ENCODE measurements around the gene SRBD1.

Gene SRBD1

DNA sequence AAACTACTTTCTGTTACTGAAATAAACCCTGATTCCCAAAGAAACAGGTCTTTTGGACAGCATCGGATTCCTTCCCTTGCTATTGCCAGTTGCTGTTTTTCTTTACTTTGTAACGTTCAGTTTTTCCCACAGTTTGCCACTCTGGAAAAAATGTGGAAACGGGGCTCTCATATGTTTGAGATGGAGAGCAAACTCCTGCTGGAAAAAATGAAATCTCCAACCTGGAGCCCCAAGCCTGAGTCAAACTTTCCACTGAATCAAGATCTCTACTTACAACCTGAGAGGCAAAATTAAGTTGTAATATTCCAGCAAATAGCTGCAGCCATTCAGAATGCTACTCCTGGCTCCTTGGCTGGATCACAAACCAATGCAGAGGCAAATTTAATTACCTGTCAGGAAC is 270.7 kb downstream of the SRBD1 start:
- TF ChIP-seq, protein P1, sequence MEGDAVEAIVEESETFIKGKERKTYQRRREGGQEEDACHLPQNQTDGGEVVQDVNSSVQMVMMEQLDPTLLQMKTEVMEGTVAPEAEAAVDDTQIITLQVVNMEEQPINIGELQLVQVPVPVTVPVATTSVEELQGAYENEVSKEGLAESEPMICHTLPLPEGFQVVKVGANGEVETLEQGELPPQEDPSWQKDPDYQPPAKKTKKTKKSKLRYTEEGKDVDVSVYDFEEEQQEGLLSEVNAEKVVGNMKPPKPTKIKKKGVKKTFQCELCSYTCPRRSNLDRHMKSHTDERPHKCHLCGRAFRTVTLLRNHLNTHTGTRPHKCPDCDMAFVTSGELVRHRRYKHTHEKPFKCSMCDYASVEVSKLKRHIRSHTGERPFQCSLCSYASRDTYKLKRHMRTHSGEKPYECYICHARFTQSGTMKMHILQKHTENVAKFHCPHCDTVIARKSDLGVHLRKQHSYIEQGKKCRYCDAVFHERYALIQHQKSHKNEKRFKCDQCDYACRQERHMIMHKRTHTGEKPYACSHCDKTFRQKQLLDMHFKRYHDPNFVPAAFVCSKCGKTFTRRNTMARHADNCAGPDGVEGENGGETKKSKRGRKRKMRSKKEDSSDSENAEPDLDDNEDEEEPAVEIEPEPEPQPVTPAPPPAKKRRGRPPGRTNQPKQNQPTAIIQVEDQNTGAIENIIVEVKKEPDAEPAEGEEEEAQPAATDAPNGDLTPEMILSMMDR (IDR thresholded peaks at IDR 0.05; ENCODE audit: low read depth, low read length): no peak
- no peak for TF ChIP-seq EZH2phosphoT487 (IDR thresholded peaks at IDR 0.05; ENCODE audit: low read depth)
- Histone ChIP-seq H3K27me3 (ENCODE audit: low read depth, low read length) (no peaks in the 10 kb centered on the region), H3K36me3 (replicated peaks; ENCODE audit: low read depth, low read length) (no peaks in the 10 kb centered on the region), H3K9me3 (ENCODE audit: insufficient read depth, low read length) (no peaks in the 10 kb centered on the region), H3K4me3 (ENCODE audit: low read length) (no peak overlapping the region), H2AFZ (ENCODE audit: low read depth, low read length) (no peak overlapping the region), H4K20me1 (ENCODE audit: insufficient read depth, low read length) (no peaks in the 10 kb centered on the region), H3K9ac (ENCODE audit: low read length) (no peak overlapping the region), H3K4me1 (ENCODE audit: low read length) (no peaks in the 10 kb centered on the region), H3K79me2 (ENCODE audit: low read length) (no peaks in the 10 kb centered on the region), H3K27ac (ENCODE audit: low read length) (no peak overlapping the region), H3K4me2 (ENCODE audit: low read length) (no peak overlapping the region)

DNA sequence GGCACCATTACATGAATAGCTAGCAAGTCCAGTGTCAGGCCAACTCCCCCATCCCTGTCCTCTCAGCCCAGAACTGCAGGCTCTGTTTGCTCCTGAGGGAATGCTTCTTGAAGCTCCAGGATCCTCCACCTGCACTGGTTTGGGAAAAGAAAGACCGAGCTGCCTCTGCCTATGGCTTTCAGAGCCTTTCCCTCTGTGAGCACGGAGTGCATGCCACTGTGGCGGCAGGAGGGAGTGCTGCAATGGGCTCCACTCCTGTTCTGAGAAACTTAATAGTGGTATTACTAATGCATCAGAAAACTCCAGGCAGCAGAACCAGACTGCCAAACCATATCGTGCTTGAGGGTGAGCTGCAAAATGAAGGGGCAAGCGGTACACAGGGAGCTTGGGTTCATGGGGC is 271.8 kb downstream of the SRBD1 start:
- H3K79me2 ChIP-seq (ENCODE audit: low read length): no peaks in the 10 kb centered on the region
- no peak overlapping the region for H3K4me3 ChIP-seq (ENCODE audit: low read length)
- no peak for TF ChIP-seq EZH2phosphoT487 (IDR thresholded peaks at IDR 0.05; ENCODE audit: low read depth)
- TF ChIP-seq, protein P1 (IDR thresholded peaks at IDR 0.05; ENCODE audit: low read depth, low read length): no peak
- no peaks in the 10 kb centered on the region for H4K20me1 ChIP-seq (ENCODE audit: insufficient read depth, low read length)
- H3K9ac ChIP-seq (ENCODE audit: low read length): no peak overlapping the region
- H3K4me1 ChIP-seq (ENCODE audit: low read length): no peaks in the 10 kb centered on the region
- no peaks in the 10 kb centered on the region for H3K27me3 ChIP-seq (ENCODE audit: low read depth, low read length)
- no peak overlapping the region for H3K4me2 ChIP-seq (ENCODE audit: low read length)
- no peaks in the 10 kb centered on the region for H3K9me3 ChIP-seq (ENCODE audit: insufficient read depth, low read length)
- no peaks in the 10 kb centered on the region for H3K36me3 ChIP-seq (replicated peaks; ENCODE audit: low read depth, low read length)
- H3K27ac ChIP-seq (ENCODE audit: low read length): no peak overlapping the region
- H2AFZ ChIP-seq (ENCODE audit: low read depth, low read length): no peak overlapping the region

Measured in OCI-LY3 (cell line).